GM21390 (cell line): ENCODE measurements around the gene KCND2.

Experiments
- ATAC-seq: cut with Tn5 transposase; IDR thresholded peaks from one replicate; pipeline ENCODE4 v1.9.1; 2021; ENCODE audit not compliant: unreplicated experiment

The KCND2 gene

DNA sequence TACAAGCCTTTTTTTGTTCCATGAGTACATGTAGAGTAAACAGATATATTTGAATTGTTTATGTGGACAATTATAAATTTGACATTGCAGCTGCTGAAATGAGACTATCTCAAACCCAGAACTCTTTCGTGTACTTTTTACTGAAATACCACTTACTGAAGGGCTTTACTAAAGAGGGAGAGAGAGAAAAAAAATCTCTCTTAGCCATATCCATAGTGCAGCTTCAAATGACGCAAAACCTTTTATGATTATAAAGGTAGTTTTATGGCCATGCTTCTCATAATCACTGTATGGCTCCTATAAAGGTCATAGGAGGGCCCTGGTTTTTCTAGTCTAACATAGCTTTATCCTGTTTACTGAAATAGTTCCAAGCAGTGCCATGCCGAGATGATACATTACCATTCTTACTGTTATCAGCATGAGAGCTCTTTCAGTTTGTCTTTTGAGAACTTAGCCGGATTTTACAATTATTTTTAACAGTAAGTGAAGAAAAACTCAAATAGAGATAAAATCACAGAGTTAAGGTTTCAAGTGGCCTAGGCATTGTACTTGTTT lies 35.1 kb downstream of the KCND2 start:
- ATAC-seq: no peak

GRCh38 chr7:120311028-120311788 lies 38.2 kb downstream of the KCND2 start:
- ATAC-seq: no peak

DNA sequence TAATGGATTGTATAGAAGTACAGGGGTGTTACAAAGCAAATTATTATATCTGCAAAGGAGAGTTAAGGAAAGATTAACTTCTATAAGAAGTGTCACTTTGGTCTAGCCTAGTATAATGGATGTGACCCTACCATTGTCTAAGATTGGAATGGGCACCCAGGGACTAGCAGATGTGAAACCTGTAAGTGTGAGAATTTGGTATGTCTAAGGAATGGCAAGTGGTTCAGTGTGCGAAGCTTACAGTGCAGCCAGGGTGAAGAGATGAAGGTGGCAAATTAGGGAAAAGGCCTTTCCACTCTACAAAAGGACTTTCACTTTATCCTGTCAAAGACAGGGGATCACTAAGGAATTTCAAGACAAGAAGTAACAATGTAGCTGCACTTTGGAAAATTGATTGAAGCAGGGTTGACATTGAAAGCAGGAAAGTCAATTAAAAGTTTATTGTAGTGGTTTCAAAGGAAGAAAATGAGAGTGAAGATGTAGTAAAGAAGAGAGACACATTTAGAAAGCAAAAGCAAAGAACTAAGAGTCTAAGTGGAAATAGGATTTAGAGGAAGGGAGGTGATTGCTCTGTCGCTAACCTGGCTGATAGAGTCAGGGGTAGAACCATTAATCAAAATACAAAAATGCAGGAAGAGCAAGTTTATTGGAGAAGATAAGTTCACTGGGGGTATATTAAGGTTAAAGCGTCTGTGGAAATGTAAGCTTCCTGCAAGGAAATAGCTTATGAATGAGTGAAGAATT lies 47.4 kb downstream of the KCND2 start:
- ATAC-seq: no peak

GRCh38 chr7:120327054-120327453 lies 54.1 kb downstream of the KCND2 start:
- no peak for ATAC-seq

GRCh38 chr7:120332433-120332832 lies 59.5 kb downstream of the KCND2 start:
- no peak for ATAC-seq

GRCh38 chr7:120334475-120334874 lies 61.5 kb downstream of the KCND2 start:
- peak; percentile 76 for ATAC-seq

GRCh38 chr7:120337308-120337907 lies 64.4 kb downstream of the KCND2 start:
- ATAC-seq: peak; percentile 73

DNA sequence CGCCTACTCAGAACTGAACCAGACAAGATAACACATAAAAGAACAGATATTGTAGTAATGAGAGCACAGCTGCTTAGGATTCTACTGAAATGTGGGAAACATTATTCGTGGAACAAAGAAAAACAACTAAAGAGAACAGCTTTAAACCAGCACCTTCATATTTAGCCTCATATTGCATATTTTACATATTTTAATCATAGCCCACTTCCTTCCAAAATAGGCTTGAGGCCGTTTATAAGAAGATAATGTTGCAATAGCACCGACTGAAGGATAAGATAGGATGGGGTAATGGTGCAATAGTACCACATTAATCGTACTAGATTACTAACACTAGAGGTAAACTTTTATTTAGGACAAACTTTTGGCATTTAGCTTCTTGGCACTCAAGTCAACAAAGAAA lies 71.3 kb downstream of the KCND2 start:
- no peak for ATAC-seq

DNA sequence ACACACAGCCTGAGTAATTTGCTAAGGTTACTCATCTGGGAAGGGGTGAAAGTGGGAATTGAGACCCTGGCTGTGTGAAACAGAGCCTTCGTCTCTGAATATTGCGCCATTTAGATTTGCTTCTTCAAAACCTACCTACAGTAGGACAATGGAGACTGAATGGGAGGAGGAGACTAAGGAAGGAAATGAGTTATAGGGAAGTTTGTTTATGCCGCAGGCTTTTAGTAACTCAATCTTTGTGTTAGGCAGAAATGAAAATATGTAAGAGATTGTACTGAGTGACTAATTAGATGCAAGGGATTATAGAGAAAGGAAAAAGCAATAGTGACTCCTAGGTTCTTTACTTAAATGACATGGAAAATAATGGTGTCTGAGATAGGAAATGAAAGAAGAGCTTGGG lies 80.2 kb downstream of the KCND2 start:
- ATAC-seq: no peak

GRCh38 chr7:120360918-120361317 lies 87.9 kb downstream of the KCND2 start:
- ATAC-seq: peak; percentile 92

- ATAC-seq: no peak
These were observed 90.4 kb downstream of the KCND2 start for GRCh38 chr7:120363414-120363813.

GRCh38 chr7:120370954-120371353 lies 98.0 kb downstream of the KCND2 start:
- ATAC-seq: peak; percentile 61

GRCh38 chr7:120373174-120373573 lies 100.2 kb downstream of the KCND2 start:
- no peak for ATAC-seq

DNA sequence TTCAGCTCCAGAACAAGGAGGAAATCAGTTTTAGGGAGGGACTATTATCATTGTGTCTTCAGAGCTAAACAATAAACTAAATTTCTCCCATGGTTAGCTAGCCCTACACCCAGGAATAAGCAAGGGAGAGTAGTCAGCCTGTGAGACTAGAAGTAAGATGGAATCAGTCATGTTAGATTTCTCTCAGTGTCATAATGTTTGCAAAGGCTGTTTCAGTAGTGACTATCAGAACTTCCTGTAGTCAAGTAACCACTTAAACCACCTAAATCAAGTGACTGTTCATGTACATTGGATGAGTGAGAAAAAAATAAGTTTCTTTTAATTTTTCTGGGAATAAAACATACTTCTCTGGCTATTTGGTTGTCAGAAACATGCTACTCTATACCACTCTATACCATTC lies 121.6 kb downstream of the KCND2 start:
- peak; percentile 49 for ATAC-seq

- peak; percentile 85 for ATAC-seq
These were observed 122.6 kb downstream of the KCND2 start for GRCh38 chr7:120395526-120396019.

- ATAC-seq: no peak
These were observed 125.5 kb downstream of the KCND2 start for GRCh38 chr7:120398284-120399000.

DNA sequence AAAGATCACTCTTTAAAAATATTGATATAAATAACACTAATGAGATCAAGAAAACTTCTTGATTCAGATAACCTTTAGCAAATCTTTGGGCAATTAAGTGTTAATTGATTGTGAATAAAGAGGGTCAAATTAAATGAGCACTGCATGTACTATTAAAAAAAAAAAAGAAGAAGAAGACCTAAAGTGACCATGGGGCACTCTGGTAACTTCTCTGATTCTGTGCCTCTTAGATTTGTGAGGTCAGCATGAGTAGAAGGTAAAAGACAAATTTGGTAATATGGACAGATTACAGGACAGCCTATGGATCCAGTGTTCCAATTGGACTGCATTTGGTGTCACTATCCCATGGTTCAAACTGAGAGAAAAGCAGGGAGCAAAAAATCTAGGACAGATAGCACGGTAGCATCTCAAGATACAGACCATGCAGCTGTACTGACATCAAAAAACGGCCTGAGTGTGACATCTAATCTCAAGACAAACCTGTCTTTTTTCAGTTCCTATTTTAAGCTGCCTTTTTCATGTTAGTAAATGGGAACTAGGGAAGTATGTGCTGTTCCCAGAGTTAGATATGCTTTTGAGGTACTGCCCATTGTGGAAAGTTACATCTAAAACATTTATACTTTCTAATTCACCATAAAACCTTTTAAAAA lies 128.0 kb downstream of the KCND2 start:
- ATAC-seq: peak; percentile 36

DNA sequence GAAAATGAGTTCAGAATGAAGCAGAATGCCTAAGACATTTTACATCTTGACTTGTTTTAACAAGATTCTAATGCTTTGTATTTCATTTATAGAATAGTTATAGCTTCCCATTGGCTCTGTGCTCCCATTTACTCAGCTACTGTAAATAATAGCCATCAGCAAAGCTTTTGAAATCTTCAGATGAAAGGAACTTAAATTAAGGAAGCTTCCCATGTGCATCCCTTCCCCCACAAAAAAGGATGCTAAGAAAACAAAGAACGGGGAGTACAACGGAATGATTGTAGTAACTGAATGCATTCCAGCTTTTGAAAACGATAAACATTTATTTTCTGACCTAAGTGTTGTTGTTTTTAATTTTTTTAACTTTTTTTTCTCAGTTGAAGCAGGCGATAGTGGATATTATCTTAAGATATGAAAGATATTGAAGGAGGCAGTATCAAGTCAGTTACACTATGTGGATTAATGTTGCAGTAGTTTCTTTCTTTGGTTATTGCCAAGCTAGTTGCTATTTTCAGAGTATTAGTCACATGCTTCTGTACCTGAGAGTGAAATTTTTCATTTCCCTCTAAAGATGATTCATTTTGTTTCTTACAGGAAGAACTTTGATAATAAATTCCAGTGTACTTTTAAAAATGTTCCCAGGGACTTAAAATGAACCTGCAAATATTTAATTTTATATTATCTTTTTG lies 129.2 kb downstream of the KCND2 start:
- peak; percentile 66 for ATAC-seq

DNA sequence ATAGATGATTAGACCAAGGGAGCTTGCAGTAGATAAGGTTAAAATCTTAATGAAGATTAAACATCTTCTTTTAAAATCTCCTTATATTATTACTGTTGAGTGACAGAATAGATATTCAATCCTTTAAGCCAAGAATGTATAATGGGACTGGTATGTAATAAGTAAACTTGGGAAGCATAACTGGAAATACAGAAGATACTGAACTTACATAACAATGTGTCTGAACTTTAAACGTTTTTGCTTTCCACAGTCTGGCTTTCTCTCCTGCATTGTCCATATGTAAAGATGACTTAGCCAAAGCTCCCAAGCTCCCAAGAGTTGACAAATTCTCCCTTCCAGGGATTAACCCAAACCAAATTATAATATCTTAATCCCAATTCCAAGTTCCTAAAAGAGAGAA lies 129.8 kb downstream of the KCND2 start:
- ATAC-seq: no peak

- ATAC-seq: peak; percentile 43
These were observed 131.1 kb downstream of the KCND2 start for GRCh38 chr7:120404042-120404441.
